AG09319 (cell line): Measurements from ENCODE around the gene POU2AF3.

Source experiments
- DNase-seq: peaks from one replicate; pipeline ENCODE4 v3.0.0-alpha.2; 2010; ENCODE audit warnings: low read depth; ENCODE audit errors: extremely low read depth
- CTCF ChIP-seq: IDR thresholded peaks from 2 replicates; pipeline ENCODE4 v1.5.1; 2011; ENCODE audit warnings: low read depth, mild to moderate bottlenecking, inconsistent platforms, low read length, moderate library complexity

The POU2AF3 gene

GRCh38 chr11:111329306-111330204, 31.2 kb downstream of the POU2AF3 start:
- no peak for DNase-seq
- TF ChIP-seq CTCF, result no peak

GRCh38 chr11:111330234-111330893, 32.0 kb downstream of the POU2AF3 start:
- TF ChIP-seq CTCF, result no peak
- no peak for DNase-seq

- TF ChIP-seq CTCF, result no peak
- DNase-seq, result peak; percentile 27
Observed at GRCh38 chr11:111331711-111332479, 33.5 kb downstream of the POU2AF3 start.

- TF ChIP-seq CTCF, result no peak
- DNase-seq, result no peak
Observed at GRCh38 chr11:111334532-111335502, 36.5 kb downstream of the POU2AF3 start.

- peak; percentile 14 for DNase-seq
- no peak for TF ChIP-seq CTCF
Observed at GRCh38 chr11:111335549-111335948, 37.2 kb downstream of the POU2AF3 start.

GRCh38 chr11:111336062-111336461, 37.7 kb downstream of the POU2AF3 start:
- TF ChIP-seq CTCF, result no peak
- DNase-seq, result no peak
